Activated CD4-positive, alpha-beta T cell treated with anti-CD3 and anti-CD28 coated beads, Interleukin-2, amount 50 U/mL, for 4 hours (primary cell): ENCODE results near the gene PRTFDC1.
"Not testable (repeated sequence)": the region's sequence is repeated elsewhere in the genome, so short reads cannot be mapped to it uniquely, and the experiment has no call there.

Experiments used
- DNase-seq, 2 experiments: peaks; one replicate each; pipeline ENCODE4 v3.0.0-alpha.2; 2020

PRTFDC1 gene

DNA sequence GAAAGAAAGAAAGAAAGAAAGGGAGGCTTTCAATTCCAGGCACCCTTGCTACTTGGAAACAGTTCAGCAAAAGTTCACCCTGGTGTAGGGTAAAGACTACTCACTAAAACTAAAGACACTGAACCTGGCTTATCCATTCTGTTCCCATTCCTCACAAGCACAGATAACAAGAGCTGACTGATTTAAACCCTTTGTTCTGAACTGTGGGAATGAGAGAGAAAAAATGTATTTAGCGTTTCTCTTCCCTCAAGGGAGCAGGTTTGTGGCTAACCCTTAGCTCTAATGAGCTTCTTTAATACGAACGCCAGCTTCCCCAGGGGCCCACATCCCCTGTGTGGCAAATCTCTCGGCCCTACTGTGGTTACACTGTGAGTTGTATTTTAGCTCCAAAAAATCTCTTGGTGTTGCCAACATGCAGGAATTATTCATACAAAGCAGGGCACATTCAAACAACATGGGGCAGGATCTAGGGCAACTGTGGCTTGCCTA is 23.3 kb downstream of the PRTFDC1 start:
- no peak for DNase-seq

GRCh38 chr10:24928163-24928562 is 24.2 kb downstream of the PRTFDC1 start:
- no peak for DNase-seq

GRCh38 chr10:24926557-24926956 is 25.8 kb downstream of the PRTFDC1 start:
- no peak for DNase-seq

DNA sequence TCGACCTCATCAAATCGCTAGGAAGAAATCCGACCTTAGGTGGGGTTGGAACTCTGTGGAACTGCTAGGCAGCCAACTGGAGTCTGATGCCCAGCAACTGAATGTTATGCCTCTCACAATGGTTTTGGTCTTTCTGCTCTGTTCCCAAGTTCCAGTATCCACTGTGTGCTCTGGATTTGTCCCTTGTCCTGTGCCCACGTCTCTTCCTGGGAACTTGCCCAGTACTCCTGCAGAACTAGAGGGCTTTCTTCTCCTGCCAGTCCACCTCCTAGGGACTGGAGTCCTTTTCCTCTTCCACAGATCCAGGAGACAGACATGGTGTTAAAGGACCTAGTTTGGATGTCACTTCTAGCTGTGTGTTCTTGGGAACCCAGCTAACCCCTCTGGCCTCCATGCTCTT is 26.6 kb downstream of the PRTFDC1 start:
- DNase-seq: no peak

DNA sequence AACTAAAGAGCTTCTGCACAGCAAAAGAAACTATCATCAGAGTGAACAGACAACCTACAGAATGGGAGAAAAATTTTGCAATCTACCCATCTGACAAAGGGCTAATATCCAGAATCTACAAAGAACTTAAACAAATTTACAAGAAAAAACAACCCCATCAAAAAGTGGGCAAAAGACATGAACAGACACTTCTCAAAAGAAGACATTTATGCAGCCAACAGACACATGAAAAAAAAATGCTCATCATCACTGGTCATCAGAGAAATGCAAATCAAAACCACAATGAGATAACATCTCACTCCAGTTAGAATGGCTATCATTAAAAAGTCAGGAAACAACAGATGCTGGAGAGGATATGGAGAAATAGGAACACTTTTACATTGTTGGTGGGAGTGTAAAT is 27.9 kb downstream of the PRTFDC1 start:
- not testable (repeated sequence) for DNase-seq

DNA sequence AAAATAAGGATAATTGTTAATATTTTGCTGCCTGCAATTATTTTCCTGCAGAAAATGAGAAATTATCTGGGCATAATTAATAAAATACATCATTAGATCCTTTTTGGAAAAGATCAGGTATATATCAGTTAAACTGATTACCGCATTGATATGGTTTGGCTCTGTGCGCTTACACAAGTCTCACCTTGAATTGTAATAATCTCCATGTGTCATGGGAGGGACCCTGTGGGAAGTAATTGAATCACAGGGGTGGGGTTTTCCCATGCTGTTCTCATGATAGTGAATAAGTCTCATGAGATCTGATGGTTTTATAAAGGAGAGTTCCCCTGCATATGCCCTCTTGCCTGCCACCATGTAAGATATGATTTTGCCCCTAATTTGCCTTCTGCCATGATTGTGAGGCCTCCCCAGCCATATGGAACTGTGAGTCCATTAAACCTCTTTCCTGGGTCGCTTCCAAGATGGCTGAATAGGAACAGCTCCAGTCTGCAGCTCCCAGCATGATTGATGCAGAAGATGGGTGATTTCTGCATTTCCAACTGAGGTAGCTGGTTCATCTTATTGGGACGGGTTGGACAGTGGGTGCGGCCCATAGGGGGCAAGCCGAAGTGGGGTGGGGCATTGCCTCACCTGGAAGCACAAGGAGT is 30.1 kb downstream of the PRTFDC1 start:
- not testable (repeated sequence) for DNase-seq

GRCh38 chr10:24920907-24921881 is 31.2 kb downstream of the PRTFDC1 start:
- DNase-seq: peak; percentile 44 to 46

- not testable (repeated sequence) for DNase-seq
Observed at GRCh38 chr10:24920192-24920591, 32.2 kb downstream of the PRTFDC1 start.

- not testable (repeated sequence) for DNase-seq
Observed at GRCh38 chr10:24919629-24920028, 32.8 kb downstream of the PRTFDC1 start.

DNA sequence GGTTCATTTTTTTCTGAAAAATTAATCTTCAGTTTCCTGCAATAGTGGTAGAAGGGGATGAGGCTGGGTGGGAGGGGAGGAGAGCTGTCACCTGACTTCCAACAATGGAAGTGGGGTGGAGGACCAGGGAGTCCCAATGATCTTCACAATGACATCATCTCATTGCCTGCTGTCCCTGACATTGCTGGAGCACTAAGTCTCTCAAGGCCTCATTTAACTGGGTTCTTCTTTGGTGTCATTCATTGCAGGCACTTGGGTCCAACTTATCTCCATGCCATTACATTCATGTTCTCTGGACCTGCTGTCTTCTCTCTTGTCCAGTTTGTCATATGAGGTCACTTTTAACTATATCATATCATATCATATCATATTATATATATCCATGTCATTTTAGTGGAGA is 34.4 kb downstream of the PRTFDC1 start:
- DNase-seq: no peak

DNA sequence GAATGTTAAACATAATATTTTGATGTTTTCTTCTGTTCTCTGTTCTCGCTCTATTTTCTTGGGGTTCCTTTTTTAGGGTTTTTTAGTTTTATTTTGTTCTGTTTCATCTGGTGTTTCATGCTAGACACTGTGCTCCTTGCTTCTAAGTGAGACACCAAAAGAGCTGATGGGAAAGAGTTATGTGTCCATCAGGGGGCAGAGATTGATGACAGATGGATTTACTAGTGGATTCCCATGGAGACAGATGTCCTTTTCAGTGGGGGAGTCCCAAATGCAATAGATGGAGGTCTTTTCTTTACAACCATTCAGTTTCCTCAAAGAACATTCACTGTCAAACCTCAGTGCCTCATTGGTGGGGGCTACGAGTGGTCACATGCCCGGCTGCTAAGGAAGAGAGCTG is 34.9 kb downstream of the PRTFDC1 start:
- no peak for DNase-seq

DNA sequence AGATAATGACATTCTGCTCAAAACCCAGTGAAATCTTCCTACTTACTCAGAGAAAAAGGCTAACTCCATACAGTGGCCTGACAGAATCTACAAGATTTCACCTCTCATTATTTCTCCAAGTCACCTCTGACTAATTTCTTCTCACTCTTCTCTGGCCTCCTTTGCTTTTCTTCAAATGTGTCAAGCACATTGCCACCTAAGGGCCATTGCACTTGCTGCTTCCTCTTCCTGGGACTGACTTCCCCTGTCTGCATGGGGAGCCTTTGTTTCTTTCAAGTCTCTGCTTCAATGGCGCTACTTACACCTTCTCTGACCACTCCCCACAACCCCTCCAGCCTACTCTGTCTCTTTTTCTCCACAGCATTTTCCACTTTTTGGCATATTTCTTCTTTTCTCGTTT is 36.0 kb downstream of the PRTFDC1 start:
- DNase-seq: no peak

GRCh38 chr10:24915304-24915703 is 37.1 kb downstream of the PRTFDC1 start:
- no peak for DNase-seq

DNA sequence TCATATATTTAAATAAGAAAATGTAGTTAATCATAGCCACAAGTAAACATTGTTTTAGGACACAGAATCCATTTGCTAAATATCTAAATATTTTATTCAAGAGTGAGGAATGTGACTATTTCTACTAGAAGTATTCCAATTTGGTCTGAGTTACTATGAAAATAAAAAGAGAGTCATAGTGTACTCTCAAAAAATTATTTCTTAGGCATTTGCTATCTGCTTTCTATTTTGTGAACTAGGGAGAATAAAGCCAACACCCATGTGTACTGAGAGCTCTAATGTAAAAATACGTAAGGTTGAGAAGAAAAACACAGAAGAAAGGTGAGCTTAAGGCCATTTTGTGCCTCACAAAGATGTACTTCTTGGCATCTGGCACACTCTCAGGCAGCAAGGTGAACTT is 38.3 kb downstream of the PRTFDC1 start:
- DNase-seq: no peak

GRCh38 chr10:24912215-24912614 is 40.2 kb downstream of the PRTFDC1 start:
- DNase-seq: no peak

DNA sequence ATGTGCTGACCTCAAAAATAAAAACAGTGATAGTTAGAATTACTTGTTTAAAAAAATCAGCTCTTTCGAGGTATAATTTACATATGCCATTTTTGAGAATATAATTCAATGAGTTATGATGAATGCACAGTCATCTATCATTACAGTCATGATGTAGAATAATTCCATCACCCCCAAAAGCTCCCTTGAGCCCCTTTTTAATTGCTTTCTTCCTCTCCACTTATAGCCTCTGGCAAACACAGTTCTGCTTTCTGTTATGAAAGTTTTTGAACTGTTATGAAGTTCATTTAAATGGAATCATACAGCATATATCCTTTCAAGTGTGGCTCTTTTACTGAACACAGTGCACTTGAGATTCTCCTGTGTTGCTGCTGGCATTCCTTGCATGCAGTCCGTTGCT is 41.4 kb downstream of the PRTFDC1 start:
- no peak for DNase-seq

GRCh38 chr10:24910574-24910973 is 41.8 kb downstream of the PRTFDC1 start:
- no peak for DNase-seq

- DNase-seq: no peak
Observed at GRCh38 chr10:24908793-24909423, 43.5 kb downstream of the PRTFDC1 start.

DNA sequence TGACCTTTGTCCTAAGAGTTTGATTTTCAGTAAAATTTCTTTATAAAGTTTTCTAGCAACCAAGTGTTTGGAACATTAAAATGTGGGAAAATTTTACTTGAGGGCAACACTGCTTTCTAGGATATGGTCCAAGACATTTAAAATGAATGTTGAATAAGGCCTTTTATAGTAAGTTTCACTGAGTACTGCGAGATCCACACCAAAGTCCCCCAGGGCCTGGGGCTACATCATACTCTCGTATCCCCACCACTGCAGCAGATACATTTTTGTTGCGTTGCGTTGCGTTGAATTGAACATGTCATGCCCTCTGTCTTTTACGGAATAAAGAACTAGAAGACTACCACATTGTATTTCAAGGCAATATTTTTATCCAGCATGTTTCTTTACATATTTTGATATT is 44.5 kb downstream of the PRTFDC1 start:
- DNase-seq: no peak

- no peak for DNase-seq
Observed at GRCh38 chr10:24906372-24906771, 46.0 kb downstream of the PRTFDC1 start.

- DNase-seq: no peak
Observed at GRCh38 chr10:24904824-24905223, 47.6 kb downstream of the PRTFDC1 start.

GRCh38 chr10:24902400-24902728 is 50.0 kb downstream of the PRTFDC1 start:
- no peak for DNase-seq

GRCh38 chr10:24901686-24902399 is 50.6 kb downstream of the PRTFDC1 start:
- DNase-seq: no peak
